HG03521 (cell line): ENCODE data around the gene MYADML2.
A peak's percentile ranks its signal among the peaks of the same experiment; 100 is the strongest.

Experiments
- ATAC-seq: cut with Tn5 transposase; IDR thresholded peaks from one replicate; pipeline ENCODE4 v1.9.1; 2021; ENCODE audit warnings: mild to moderate bottlenecking, moderate library complexity; ENCODE audit not compliant: unreplicated experiment

Gene MYADML2

GRCh38 chr17:81978524-81979298 is 31.7 kb upstream of the MYADML2 start:
- no peak for ATAC-seq

GRCh38 chr17:81977211-81977808 is 30.3 kb upstream of the MYADML2 start, which contains the start of gene ASPSCR1:
Gene ASPSCR1, plus strand, starts transcription at chr17:81977629. Its CDS starts 18 bp downstream, at chr17:81977647.
- ATAC-seq: peak; percentile 80

- ATAC-seq: no peak
Measured at GRCh38 chr17:81976332-81977210, 29.5 kb upstream of the MYADML2 start.

GRCh38 chr17:81973432-81973831 is 26.4 kb upstream of the MYADML2 start:
- ATAC-seq: no peak

GRCh38 chr17:81968850-81969812 is 22.1 kb upstream of the MYADML2 start:
- no peak for ATAC-seq

- no peak for ATAC-seq
Measured at GRCh38 chr17:81968396-81968745, 21.3 kb upstream of the MYADML2 start.

- ATAC-seq: peak; percentile 59
Measured at GRCh38 chr17:81967533-81968395, 20.7 kb upstream of the MYADML2 start.

- no peak for ATAC-seq
Measured at GRCh38 chr17:81967244-81967532, 20.2 kb upstream of the MYADML2 start.

- ATAC-seq: no peak
Measured at GRCh38 chr17:81966343-81967243, 19.6 kb upstream of the MYADML2 start.

GRCh38 chr17:81964081-81964849 is 17.2 kb upstream of the MYADML2 start:
- ATAC-seq: no peak

GRCh38 chr17:81962499-81963441 is 15.7 kb upstream of the MYADML2 start:
- no peak for ATAC-seq

- no peak for ATAC-seq
Measured at GRCh38 chr17:81961521-81962498, 14.8 kb upstream of the MYADML2 start.

GRCh38 chr17:81961087-81961511 is 14.1 kb upstream of the MYADML2 start, which contains the start of gene NOTUM:
Gene NOTUM, minus strand, starts transcription at chr17:81961187. Its CDS starts 278 bp downstream, at chr17:81960909.
- no peak for ATAC-seq

GRCh38 chr17:81960130-81960958 is 13.3 kb upstream of the MYADML2 start:
- no peak for ATAC-seq
